HK-2 (cell line): ENCODE measurements around the gene CLIC5.
A peak's percentile ranks its signal among the peaks of the same experiment; 100 is the strongest.

Source experiments
- DNase-seq: peaks from one replicate; pipeline ENCODE4 v3.0.0-alpha.2; 2018; ENCODE audit not compliant: unreplicated experiment

The CLIC5 gene

DNA sequence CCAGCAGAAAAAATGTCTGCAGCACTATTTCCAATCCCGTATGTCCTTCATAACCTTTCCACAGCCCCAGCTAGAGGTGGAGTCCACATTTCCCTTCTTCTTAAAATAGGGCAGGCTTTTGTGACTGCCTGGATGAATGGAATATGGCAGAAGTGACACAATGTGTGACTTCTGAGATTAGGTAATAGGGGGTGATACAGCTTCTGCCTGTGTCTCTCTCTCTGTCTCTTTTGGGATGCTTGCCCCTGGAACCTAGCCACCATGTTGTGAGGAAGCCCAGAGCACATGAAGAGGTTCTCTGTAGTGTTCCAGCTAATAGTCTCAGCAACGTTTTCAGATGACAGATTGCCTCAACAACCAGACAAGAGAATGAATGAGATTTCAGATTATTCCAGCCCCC lies 51.4 kb downstream of the CLIC5 start:
- no peak for DNase-seq

DNA sequence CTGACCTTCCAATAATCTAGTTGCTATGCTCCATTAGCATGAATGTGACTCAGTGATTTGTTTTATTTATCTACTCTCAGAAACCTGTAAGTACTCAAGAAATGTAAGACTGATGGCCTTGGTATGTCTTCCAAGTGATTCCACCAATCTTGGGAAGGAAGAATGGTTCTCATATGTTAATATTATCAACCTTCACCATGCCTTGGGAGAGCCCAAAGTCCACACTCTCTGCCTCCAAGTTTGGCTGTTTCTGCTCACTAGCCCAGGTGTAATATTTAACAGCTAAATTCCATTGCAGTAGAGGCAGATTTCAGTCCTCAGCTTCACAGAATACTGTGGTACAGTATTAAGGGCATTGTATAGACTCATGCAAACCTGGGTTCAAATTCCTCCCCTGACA lies 51.8 kb downstream of the CLIC5 start:
- no peak for DNase-seq

DNA sequence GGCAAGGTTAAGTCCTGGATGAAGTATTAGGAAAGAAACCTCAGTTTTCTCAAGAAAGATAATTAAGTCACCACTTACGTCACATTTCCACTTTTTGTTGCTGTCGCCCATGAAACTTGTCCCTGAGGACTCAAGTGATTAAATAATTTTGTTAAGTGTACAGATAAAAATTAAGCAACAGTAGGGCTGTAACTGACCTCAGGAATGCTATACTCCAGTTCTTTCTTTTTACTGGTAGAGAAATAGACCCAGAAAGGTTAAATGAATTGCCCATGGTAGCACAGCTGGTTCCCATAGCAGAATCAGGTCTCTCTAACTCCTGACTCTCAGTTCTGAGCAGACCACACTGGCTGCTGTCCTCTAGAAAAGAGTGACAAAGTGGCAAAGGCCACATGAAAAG lies 54.5 kb downstream of the CLIC5 start:
- DNase-seq = no peak

DNA sequence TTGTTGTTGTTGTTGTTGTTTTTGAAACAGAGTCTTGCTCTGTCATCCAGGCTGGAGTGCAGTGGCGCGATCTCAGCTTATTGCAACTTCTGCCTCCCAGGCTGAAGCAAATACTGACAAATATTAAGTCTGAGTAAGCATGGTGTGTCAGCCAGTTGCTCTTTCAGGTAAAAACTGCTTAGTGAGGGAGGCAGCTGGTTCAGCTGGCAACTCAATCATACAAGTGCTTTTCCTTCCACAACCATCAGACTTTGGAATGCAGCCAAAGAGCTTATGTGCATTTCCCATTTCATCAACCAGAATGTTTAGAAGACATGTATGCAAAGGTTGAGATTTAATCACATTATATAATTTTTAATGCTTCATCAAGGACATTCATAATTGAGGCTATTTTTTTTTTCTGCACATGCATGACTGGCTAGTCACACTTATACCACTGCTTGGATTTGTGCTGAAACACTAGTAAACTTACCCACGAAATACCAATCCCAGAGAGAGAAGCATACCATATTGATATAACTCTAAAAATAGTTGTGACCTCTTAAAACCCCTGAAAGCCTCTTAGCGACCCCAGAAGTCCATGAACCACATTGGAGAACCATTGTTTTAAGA lies 56.0 kb downstream of the CLIC5 start:
- no peak for DNase-seq

DNA sequence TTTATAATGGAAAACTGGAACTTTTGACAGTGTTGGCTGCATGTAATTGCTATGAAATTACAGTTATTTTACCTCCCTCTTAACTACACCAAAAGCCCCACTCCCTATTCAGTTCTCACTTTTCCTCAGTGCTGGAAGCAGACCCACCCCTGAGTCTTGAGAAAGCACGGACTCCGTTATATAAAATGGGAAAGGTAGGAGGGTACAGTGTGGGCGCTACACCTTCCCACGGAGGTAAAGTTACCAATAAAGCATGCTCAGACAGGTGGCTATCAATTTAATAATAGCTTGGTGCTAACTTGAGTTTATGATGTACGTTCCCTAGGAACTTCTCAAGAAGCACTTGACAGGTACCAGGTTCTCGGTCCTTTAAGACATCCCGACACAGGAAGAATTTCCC lies 59.0 kb downstream of the CLIC5 start:
- DNase-seq = no peak

DNA sequence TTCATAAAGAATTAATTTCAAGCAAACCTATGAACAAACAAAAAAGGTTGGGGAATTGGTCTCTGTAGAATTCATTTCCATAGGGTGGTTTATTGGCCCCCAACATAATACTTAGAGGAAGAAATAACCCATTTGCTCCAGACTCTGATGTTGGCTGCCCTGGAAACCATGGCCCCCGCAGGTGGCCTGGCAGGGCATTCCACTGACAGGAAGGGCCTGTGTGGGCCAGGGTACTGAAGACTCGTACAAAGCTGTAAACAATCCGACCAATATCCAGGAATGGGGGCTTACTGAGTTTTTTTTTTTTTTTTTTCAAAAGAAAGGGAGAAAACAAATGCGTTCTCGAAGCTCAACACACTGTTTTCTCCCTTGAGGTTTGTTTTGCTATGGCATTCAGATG lies 59.5 kb downstream of the CLIC5 start:
- DNase-seq = no peak

DNA sequence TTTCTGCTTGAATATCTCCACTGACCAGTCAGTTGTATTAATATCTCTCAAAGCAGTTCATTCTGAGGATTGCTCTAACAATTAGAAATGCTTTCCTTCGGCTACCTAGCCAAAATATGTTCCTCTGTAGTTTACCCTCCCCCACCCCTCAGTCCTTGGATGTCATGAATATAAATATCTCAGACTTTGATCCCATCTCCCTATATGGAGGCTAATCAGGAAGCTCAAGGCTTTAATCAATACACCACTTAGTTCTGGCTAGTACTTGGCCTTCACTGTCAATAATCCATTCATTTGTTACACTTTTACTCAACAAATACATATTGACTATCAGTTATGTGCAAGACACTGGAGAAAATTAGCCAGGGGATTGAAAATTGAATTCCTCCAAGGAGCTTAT lies 60.1 kb downstream of the CLIC5 start:
- no peak for DNase-seq

DNA sequence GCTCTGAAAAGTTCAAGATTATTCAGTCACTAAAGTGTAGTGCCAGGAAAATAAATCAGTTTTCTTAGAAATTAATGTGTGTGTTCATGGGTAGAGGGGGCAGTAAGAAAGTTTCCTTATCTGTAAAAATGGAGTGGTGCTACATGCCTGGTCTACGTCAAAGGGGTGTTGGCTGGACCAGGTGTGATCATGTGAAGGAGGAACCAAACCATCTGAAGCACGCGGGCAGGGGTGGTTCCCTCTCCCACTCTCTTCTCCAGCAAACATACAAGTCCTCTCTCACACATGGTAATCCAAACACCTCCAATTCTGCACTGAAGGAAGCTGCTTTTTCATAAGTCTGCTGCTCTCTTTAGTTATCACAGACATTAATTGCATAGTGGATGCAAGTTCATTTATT lies 63.1 kb downstream of the CLIC5 start:
- DNase-seq = no peak

DNA sequence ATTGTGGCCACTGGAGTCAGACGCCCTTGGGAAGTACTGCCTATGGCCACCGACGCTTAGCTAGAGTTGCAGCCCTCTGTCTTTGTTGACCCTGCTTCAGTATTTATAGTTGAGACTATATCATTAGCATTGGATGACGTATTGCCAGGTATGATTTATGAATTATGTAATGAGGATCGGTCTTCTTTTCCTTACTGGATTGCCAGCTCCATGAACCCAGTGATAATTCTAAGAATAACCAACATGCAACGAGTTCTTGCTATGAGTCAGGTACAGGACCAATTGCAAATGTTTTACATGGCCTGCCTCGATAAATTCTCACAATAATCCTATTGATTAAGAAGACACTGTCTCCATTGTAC lies 63.5 kb downstream of the CLIC5 start:
- no peak for DNase-seq

DNA sequence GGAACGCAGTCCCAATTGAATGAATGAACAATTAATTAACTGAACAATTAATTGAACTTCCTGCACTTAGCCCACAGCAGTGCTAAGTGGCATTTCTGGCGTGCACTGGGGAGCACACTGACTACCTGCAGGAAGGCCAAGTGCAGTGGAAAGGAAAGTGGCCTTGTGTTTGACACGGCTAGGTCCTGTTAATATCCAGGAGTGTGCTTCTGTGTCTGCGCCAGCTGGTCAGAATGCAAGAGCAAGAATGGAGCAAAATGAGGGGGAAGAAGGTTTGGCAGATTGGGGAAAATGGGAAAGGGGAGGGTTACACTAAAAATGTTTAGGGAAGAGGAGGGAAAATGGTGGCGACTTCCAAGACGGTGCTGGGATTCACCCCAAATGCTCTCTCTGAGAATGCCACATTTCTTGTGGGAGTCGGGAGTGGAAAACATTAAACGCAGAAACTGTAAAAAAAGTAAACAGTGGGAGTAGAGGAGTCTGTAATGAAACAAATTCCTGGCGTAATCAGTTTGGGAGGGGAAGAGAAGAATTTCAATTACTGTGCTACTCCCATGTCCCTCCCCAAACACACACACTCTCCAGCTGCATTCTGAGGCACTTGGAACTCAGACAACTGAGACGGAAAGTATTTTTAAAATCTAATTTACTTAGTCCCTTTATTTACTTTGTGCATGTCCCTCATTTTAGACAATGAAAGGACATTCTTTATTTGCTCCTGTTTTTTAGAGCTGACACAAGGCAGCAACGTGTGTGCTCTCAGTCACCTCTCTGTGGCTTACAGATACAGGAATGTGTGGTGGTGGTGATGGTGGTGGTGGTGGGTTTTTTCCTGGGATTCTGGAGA lies 64.1 kb downstream of the CLIC5 start:
- no peak for DNase-seq

DNA sequence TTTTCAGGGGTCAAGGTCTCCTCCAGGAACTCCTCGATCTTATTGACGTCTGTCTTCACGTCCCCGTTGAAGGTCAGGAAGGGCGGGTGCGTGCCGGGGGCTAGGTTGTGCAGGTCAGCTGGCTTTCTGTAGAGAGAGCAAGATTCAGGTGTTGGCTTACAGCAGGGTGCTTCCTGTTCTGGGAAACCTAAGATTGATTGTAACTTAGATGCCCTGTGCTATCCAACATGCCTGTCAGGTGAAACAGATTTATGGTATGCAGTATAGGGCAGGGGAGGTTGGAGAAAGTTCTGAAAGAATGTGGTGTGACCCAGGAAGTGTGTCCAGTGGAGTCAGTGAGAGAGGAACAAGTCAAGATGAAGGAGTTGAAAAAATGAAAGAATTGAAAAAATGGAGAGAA lies 66.4 kb downstream of the CLIC5 start:
- no peak for DNase-seq

DNA sequence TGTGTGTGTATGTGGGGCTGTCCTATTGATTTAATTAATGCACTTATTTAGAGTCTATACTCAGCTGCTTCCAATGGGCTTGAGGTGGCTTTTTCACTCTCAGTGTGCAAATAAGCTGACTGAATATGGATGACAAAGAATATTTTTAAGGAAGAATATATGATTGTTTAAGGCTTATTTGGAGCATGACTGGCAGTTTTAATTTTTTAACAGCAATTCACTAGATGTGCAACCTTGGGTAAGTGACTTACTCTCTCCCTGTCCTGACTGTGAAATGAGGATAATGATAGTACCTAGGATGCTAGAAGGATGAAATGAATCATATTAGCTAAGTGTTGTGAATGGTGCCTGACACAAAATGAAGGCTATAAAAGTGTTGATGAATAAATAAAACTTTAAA lies 67.9 kb downstream of the CLIC5 start:
- DNase-seq = no peak

DNA sequence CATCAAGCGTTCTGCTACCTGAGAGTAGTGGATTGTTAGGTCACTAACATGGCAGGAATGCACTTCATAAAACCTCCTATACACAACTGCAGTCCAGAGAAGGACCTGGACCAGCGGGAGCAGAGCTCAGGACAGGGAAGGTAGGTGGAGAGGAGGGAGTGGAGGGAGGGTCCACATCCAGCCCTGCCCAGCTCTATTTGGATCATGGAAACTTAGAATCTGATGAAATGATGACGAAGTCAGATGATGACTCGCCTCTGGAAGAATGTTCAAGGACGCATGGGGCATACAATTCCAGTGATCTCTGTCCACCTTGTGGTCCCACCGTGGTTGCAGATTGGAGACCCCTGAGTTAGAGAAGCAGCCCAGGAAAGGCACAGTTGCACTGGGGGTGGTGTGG lies 68.8 kb downstream of the CLIC5 start:
- DNase-seq = no peak

DNA sequence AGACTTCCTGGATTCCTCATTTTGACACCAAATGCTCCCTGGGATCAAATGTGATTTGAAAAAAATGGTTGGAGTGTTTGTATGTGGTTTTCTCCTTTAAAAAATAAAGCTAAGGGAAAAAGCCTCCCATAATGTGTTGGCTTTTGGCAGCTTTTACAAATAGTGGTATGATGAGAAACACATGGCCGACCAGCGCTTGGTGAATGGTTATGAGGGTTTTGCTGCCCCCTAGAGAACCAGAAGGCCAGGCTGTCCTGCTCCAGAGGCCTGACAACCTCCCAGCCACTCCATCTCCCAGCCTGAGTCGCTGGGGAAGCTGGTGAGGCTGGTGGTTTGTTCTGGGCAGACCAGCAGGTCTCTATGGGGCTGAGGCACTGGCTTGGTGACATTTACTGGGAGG lies 69.3 kb downstream of the CLIC5 start:
- no peak for DNase-seq

DNA sequence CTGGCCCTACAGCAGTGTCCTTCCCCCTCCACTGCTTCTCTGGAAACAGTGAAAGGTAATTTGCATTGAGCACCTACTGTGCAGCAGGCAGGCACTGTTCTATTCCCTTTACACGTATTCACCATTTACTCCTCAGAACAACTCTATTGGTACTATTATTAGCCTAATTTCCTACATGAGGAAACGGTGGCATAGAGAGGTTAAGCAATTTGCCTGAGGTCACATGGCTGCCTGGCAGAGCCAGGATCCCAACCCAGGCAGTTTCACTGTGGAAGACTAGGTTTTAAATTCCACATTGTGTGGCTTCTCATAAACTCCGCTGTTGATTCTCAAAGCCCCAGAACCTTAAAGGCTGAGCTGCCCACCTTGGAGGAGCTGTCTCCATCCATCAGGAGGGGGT lies 72.7 kb downstream of the CLIC5 start:
- no peak for DNase-seq

DNA sequence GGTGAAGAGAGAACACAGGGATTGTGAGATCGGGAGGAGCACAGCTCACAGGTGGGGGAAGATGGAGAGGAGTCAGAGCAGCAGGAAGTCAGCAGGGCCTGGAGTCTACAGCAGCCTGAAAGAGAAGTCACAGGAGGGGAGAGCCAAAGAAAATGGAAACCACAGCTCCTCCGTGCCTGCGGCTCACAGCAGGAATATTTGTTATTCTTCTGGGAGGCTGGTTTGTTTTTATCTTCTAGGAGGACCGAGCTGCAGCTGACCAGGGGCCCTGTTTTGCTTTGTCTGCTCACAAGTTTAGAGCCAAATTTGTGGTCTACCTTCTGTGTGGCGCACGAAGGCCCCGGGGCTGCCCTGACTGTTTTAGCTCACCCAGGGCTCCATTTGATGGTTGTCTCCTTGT lies 81.8 kb downstream of the CLIC5 start:
- DNase-seq = no peak

DNA sequence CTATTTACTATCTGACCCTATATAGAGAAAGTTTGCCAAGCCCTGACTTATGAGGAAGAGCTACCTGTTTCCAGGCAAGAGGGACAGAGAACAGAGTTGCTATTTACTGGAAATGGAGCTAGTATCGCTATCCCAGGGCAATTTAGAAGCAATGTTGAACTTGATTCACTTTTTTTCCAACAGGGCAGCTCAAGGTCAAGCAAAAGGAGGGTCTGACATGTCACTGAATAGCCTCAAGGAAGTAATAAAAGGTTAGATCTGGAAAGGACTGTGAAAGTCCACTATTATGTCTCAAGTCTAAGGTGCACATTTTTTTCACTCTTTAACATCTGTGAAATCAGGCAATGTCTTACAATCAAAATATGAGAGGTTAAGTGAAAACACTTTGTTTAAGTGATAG lies 84.4 kb downstream of the CLIC5 start:
- no peak for DNase-seq

DNA sequence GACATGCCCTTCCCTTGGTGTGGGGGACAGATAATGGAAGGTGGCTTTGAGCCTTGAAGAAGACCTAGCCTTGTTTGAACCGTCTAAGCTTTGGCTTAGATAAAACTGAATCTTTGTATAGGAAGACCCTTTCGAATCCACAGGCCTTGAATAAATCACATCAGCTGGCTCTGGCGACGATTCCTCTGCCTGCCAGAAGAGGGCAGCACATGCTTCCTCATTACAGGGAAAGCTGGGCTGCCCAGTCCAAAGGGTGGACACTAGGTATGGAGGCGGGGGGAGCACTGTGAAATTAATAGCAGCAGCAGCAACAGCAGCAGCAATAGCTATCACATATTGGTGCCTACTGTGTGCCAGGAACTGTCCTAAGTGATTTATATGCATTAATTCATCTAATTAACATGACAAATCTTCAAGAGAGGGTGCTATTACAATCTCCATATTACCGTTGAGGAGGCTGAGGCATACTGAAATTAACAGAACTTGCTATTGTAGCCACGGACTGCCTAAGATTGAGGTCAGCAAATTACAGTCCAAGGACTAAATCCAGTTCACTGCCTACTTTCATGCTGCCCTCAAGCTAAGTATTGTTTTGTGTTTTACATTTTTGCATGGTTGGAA lies 85.1 kb downstream of the CLIC5 start:
- DNase-seq = peak; percentile 68

DNA sequence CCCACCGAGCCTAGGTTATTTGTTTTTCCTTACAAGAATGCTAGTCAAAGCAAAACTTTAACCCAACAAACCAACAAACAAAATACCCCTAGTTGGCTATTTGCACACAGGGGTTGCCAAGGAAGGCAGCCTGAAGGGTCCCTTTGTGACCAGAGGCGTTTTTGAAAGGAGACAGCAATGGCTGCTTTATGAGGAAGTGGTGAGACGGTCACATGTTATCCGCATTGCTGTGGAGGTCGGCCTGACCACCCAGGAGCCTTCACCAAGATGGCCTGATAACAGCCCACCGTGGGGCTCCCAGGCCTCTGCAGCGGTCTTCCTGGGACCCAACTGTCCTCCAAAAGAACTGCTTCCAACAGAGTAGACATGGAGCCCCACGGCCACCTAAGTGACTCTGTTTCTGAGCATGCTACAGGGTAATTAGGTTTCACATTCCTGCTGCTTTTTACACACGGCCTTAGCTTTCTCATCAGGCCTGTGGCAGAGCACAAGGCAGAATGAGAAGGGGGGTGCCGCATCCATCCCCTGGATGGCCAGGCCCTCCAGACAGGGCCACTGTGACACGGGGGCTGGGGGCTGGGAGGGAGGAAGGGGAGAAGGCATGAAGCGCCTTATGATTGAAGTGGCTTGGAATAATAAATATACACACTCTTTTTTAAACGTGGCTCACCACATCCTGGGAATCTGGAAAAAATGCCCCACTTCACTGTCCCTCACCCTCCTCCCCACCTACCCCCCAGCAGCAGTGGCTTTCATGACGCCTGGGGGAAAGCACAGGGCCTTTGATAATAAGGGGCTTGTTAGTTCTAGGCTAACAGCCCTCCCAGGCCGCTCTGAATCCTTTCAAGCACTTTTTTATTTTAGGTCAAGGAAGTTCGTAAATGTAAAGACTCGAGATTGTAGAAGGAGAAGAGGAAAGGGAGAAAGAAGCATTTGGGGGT lies 86.0 kb downstream of the CLIC5 start:
- DNase-seq = no peak

DNA sequence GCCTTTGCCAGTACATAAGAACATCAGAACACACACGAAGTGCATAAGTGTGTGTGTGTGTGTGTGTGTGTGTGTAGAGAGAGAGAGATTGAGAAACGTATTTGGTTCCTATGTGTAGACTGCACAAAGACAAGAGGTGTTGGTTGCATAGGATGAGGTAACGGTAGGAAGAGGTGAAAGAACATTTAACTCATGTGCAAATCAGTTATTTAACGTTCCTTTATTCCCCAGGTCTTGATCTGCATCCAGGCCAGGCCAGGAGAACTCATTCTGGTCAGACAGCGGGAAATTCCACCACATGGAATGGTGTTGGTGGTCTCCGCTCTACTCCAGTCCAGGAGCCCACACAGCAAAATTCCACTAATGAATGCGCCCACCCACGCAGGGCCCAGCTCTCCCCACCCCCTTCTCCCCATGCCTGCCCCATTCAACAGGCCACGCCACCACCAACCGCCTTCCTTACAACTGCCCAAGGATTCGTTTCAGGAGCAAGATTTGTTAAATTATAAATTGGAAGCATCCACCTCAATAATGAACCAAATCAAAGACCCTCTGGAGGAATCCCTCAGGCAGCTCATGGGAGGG lies 86.8 kb downstream of the CLIC5 start:
- no peak for DNase-seq

DNA sequence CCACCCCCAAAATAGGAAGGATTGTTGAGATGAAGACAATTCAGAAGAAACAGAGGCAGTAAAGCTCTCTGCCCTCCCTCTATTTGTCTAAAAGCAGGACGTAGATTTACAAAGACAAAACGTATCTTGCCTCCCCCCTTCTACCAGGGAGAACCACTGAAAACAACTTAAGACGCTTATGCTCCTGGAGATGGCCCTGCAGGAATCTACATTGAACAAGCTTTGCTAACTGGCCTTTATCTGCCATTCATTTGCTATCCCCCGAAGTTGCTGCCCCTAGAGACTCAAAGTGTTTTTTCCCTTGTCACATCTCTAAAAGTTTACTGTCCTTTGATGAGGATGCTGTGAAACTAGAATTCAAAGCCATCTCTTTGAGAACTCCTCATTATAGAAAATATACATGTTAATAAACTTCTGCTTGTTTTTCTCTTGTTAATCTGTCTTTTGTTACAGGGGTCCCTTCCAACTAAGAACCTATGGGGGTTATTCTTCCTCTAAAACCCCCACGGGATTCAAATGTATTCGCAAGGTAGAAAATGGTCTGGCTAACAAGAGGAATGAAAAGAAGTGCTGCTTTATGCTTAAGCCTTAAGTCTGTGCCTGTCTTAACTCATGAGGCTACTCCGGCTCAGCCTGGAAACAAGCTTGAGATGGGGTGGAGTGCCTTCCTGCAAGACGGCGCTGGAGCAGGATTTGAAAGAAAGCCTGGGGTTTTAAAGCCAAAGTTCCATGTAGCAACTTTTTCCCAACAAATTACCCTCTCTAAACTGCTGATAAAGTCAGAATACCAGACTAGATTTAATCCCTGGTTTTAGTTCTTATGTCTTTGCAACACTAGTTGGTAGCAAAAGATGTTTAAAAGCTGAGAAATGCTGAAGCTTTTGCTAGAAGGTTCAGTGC lies 88.0 kb downstream of the CLIC5 start:
- DNase-seq = no peak
